Transverse colon (tissue), 4 donors: ENCODE data around the gene ZC3HAV1L.

Source experiments
- CTCF ChIP-seq, 5 experiments: fragments of 200-600 bp in 3 of 5; fragments of 450-650 bp in 2 of 5; sonication (generic) in 3 of 5; IDR thresholded peaks; 1 replicate in 2 of 5; 2 replicates in 3 of 5; pipeline ENCODE4 v1.5.1; 2016 to 2017; ENCODE audit warnings: antibody characterized with exemption in 5 of 5, inconsistent platforms in 3 of 5, mild to moderate bottlenecking in 2 of 5, moderate library complexity in 1 of 5
- EP300 ChIP-seq: sonication (generic); formaldehyde crosslinking; IDR thresholded peaks from one replicate; pipeline ENCODE4 v1.6.1; 2017; ENCODE audit warnings: antibody characterized with exemption, low read depth
- POLR2A ChIP-seq: fragments of 450-650 bp; IDR thresholded peaks from one replicate; pipeline ENCODE4 v1.6.1; 2016; ENCODE audit warnings: antibody characterized with exemption, mild to moderate bottlenecking, moderate library complexity
- POLR2AphosphoS5 ChIP-seq, 3 donors: sonication (generic); formaldehyde crosslinking; IDR thresholded peaks; one replicate each; pipeline ENCODE4 v1.6.1; 2016; ENCODE audit warnings: antibody characterized with exemption in 3 of 3

- TF ChIP-seq POLR2AphosphoS5 (IDR thresholded peaks at IDR 0.05) (no peak), CTCF (IDR thresholded peaks at IDR 0.05) (no peak), POLR2A (no peak), EP300 (no peak)
Measured at GRCh38 chr7:139004321-139005090, 31.3 kb downstream of the ZC3HAV1L start.
